Hepatocyte (in vitro differentiated cells): ENCODE measurements around the gene MDP1. TPM values are rescaled to one million over a fixed set of nuclear protein-coding genes. Genes with fewer than 3 reads are reported as not detected.

Experiments
- DNase-seq: peaks from one replicate; pipeline ENCODE4 v3.0.0-alpha.2; 2016; ENCODE audit warnings: low spot score
- H2AFZ ChIP-seq: fragments of 200-600 bp; sonication (generic); 2 replicates; pipeline ENCODE4 v1.6.0; 2016; ENCODE audit warnings: antibody characterized with exemption, mild to moderate bottlenecking
- H3K27ac ChIP-seq: fragments of 200-600 bp; sonication (generic); 2 replicates; pipeline ENCODE4 v1.5.1; 2016; ENCODE audit warnings: mild to moderate bottlenecking
- H3K27me3 ChIP-seq: fragments of 200-600 bp; sonication (generic); 2 replicates; pipeline ENCODE4 v1.6.1; 2016
- H3K36me3 ChIP-seq: fragments of 200-600 bp; sonication (generic); replicated peaks from 2 replicates; pipeline ENCODE4 v1.5.1; 2016; ENCODE audit warnings: low read depth; ENCODE audit not compliant: insufficient read depth
- H3K4me1 ChIP-seq: fragments of 200-600 bp; sonication (generic); 2 replicates; pipeline ENCODE4 v1.5.1; 2016; ENCODE audit warnings: mild to moderate bottlenecking, moderate library complexity; ENCODE audit not compliant: insufficient read depth
- H3K4me2 ChIP-seq: fragments of 200-600 bp; sonication (generic); 2 replicates; pipeline ENCODE4 v1.6.0; 2016
- H3K4me3 ChIP-seq: fragments of 200-600 bp; sonication (generic); 2 replicates; pipeline ENCODE4 v1.5.1; 2016; ENCODE audit warnings: mild to moderate bottlenecking
- H3K79me2 ChIP-seq: fragments of 200-600 bp; sonication (generic); 2 replicates; pipeline ENCODE4 v1.6.0; 2017; ENCODE audit warnings: mild to moderate bottlenecking
- H3K9me2 ChIP-seq: fragments of 200-600 bp; sonication (generic); replicated peaks from 2 replicates; pipeline ENCODE4 v1.6.0; 2017; ENCODE audit warnings: mild to moderate bottlenecking; ENCODE audit not compliant: insufficient read depth
- H3K9me3 ChIP-seq: fragments of 200-600 bp; sonication (generic); 2 replicates; pipeline ENCODE4 v1.5.1; 2016; ENCODE audit warnings: low read depth, mild to moderate bottlenecking
- H4K20me1 ChIP-seq: fragments of 200-600 bp; sonication (generic); 2 replicates; pipeline ENCODE4 v1.6.0; 2016; ENCODE audit warnings: mild to moderate bottlenecking; ENCODE audit not compliant: insufficient read depth, poor library complexity, severe bottlenecking
- CTCF ChIP-seq: fragments of 200-600 bp; sonication (generic); IDR thresholded peaks from 2 replicates; pipeline ENCODE4 v1.5.1; 2016; ENCODE audit warnings: antibody characterized with exemption, mild to moderate bottlenecking; ENCODE audit not compliant: poor library complexity
- EZH2 ChIP-seq: fragments of 200-600 bp; sonication (generic); IDR thresholded peaks from 2 replicates; pipeline ENCODE4 v1.6.1; 2016; ENCODE audit warnings: antibody characterized with exemption, mild to moderate bottlenecking, borderline replicate concordance
- EZH2phosphoT487 ChIP-seq: fragments of 200-600 bp; sonication (generic); IDR thresholded peaks from one replicate; pipeline ENCODE4 v1.6.1; 2018; ENCODE audit warnings: antibody characterized with exemption, mild to moderate bottlenecking, low read depth, moderate library complexity; ENCODE audit not compliant: unreplicated experiment, severe bottlenecking
- WGBS: methylation state at CpG from one replicate; pipeline ENCODE4 v1.1.6; 2016; ENCODE audit warnings: low lambda C conversion rate; ENCODE audit errors: missing lambda C conversion rate; 5-methylcytosine and 5-hydroxymethylcytosine counted together
- polyA plus RNA-seq: library from polyadenylated mRNA; unstranded; fragments of >200 nt; fragmentation: Nextera tagmentation; extraction: Ambion mirVana; gene quantifications from 2 replicates; pipeline ENCODE4 v1.2.1, GENCODE V29; 2016
- total RNA-seq: library from RNA; depleted of rRNA; stranded (reverse); fragments of >200 nt; gene quantifications from 2 replicates; pipeline ENCODE4 v1.2.3, GENCODE V29; 2014

The MDP1 gene
- total and polyA plus RNA-seq, 2 experiments from 2014 or later = 8.0 to 16.1 TPM

- no peak overlapping the region for H3K4me3 ChIP-seq
- H3K9me2 ChIP-seq = no peaks in the 10 kb centered on the region
- H3K36me3 ChIP-seq = no peaks in the 10 kb centered on the region
- no peaks in the 10 kb centered on the region for H3K4me1 ChIP-seq
- H4K20me1 ChIP-seq = no peaks in the 10 kb centered on the region
- no peaks in the 10 kb centered on the region for H3K9me3 ChIP-seq
- no peak for DNase-seq
- H3K27ac ChIP-seq = no peak overlapping the region
- H3K27me3 ChIP-seq = no peaks in the 10 kb centered on the region
- no peak overlapping the region for H3K4me2 ChIP-seq
- TF ChIP-seq EZH2phosphoT487 = no peak
- TF ChIP-seq CTCF = no peak
- TF ChIP-seq EZH2 = no peak
- H3K79me2 ChIP-seq = no peaks in the 10 kb centered on the region
- 90% methylated on average over 4 of the region's 4 CpGs for WGBS
- H2AFZ ChIP-seq = no peak overlapping the region
Observed at GRCh38 chr14:24260780-24261157, 44.9 kb upstream of the MDP1 start.

GRCh38 chr14:24260026-24260779 lies 44.3 kb upstream of the MDP1 start:
- Histone ChIP-seq H3K4me2 (no peak overlapping the region), H3K36me3 (no peaks in the 10 kb centered on the region), H3K27ac (no peak overlapping the region), H3K9me2 (no peaks in the 10 kb centered on the region), H2AFZ (no peak overlapping the region), H3K4me1 (no peaks in the 10 kb centered on the region), H3K9me3 (no peaks in the 10 kb centered on the region), H4K20me1 (no peaks in the 10 kb centered on the region), H3K27me3 (no peaks in the 10 kb centered on the region), H3K4me3 (no peak overlapping the region), H3K79me2 (no peaks in the 10 kb centered on the region)
- TF ChIP-seq EZH2phosphoT487 (no peak), EZH2 (no peak), CTCF (no peak)
- DNase-seq = no peak
- 86% methylated on average over 16 of the region's 16 CpGs for WGBS

GRCh38 chr14:24259282-24260025 lies 43.6 kb upstream of the MDP1 start:
- H3K4me2 ChIP-seq = no peak overlapping the region
- no peak overlapping the region for H3K27ac ChIP-seq
- no peaks in the 10 kb centered on the region for H3K79me2 ChIP-seq
- no peak for DNase-seq
- no peaks in the 10 kb centered on the region for H3K27me3 ChIP-seq
- H3K4me3 ChIP-seq = no peak overlapping the region
- H3K9me3 ChIP-seq = no peaks in the 10 kb centered on the region
- no peaks in the 10 kb centered on the region for H3K9me2 ChIP-seq
- WGBS = 84% methylated on average over 10 of the region's 16 CpGs
- no peak overlapping the region for H2AFZ ChIP-seq
- H3K36me3 ChIP-seq = no peaks in the 10 kb centered on the region
- TF ChIP-seq EZH2phosphoT487 (no peak), EZH2 (no peak), CTCF (no peak)
- H3K4me1 ChIP-seq = no peaks in the 10 kb centered on the region
- H4K20me1 ChIP-seq = no peaks in the 10 kb centered on the region
